Rectal smooth muscle tissue (tissue), 1 donor: ENCODE data around the gene TAS2R46.
"Not testable (repeated sequence)": the region's sequence is repeated elsewhere in the genome, so short reads cannot be mapped to it uniquely, and the experiment has no call there.

ENCODE experiments used
- H3K27ac ChIP-seq: one replicate; pipeline ENCODE4 v1.7.0; 2013; ENCODE audit warnings: low read depth, low read length, inconsistent platforms
- H3K27me3 ChIP-seq: one replicate; pipeline ENCODE4 v1.7.0; 2013; ENCODE audit warnings: low read length; ENCODE audit not compliant: control insufficient read depth, insufficient read depth
- H3K36me3 ChIP-seq: one replicate; pipeline ENCODE4 v1.7.0; 2013; ENCODE audit warnings: low read length; ENCODE audit not compliant: control insufficient read depth, insufficient read depth
- H3K4me1 ChIP-seq: one replicate; pipeline ENCODE4 v1.7.0; 2013; ENCODE audit warnings: low read length; ENCODE audit not compliant: control insufficient read depth, insufficient read depth
- H3K4me3 ChIP-seq: one replicate; pipeline ENCODE4 v1.7.0; 2013; ENCODE audit warnings: low read length
- H3K9ac ChIP-seq: one replicate; pipeline ENCODE4 v1.7.0; 2013; ENCODE audit warnings: low read length

TAS2R46 gene, protein sequence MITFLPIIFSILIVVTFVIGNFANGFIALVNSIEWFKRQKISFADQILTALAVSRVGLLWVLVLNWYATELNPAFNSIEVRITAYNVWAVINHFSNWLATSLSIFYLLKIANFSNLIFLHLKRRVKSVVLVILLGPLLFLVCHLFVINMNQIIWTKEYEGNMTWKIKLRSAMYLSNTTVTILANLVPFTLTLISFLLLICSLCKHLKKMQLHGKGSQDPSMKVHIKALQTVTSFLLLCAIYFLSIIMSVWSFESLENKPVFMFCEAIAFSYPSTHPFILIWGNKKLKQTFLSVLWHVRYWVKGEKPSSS

DNA sequence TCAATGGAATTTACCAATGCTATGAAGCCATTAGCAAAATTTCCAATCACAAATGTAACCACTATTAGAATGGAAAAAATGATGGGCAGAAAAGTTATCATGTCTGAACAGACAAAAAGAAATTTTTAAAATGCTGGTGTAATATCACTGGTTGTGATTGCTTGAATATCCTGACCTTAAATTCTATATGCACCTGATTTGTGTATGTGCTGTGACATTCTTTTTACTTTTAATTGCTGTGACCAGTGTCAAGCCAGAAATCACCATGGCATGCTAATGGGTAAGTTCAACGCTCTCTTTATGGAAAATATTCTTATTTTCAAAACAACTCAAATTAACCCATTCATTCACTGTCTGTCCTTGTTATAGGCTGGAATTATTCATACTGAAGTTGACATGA is at the start of gene TAS2R46:
Gene TAS2R46 (minus strand): TSS at position 101 of the 400 bp plus-strand sequence. CDS start 0 bp downstream, at position 101.
- H3K9ac ChIP-seq, H3K36me3 ChIP-seq, H3K27ac ChIP-seq, H3K27me3 ChIP-seq, H3K4me3 ChIP-seq, H3K4me1 ChIP-seq: not testable (repeated sequence)

DNA sequence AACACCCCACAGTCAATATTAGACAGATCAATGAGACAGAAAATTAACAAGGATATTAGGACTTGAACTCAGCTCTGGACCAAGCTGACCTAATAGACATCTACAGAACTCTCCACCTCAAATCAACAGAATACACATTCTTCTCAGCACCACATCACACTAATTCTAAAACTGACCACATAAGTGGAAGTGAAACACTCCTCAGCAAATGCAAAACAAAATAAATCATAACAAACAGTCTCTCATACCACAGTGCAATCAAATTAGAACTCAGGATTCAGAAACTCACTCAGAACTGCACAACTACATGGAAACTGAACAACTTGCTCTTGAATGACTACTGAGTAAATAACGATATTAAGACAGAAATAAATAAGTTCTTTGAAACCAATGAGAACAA is 49.1 kb upstream of the TAS2R46 start:
- not testable (repeated sequence) for H3K27me3 ChIP-seq, H3K4me3 ChIP-seq, H3K36me3 ChIP-seq, H3K27ac ChIP-seq, H3K4me1 ChIP-seq, H3K9ac ChIP-seq

DNA sequence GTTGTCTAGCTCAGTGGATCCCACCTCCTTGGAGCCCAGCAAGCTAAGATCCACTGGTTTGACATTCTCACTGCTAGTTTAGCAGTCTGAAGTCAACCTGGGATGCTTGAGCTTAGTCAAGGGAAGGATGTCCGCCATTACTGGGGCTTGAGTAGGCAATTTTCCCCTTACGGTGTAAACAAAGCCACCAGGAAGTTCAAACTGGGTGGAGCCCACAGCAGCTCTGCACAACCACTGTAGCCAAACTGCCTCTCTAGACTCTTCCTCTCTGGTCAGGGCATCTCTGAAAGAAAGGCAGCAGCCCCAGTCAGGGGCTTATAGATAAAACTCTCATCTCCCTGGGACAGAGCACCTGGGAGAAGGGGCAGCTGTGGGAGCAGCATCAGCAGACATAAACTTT is 46.8 kb upstream of the TAS2R46 start:
- no peak overlapping the region for H3K9ac ChIP-seq
- H3K27ac ChIP-seq: no peak overlapping the region
- peaks cover 2% of the 10 kb centered on the region for H3K36me3 ChIP-seq
- H3K4me1 ChIP-seq: no peaks in the 10 kb centered on the region
- no peaks in the 10 kb centered on the region for H3K27me3 ChIP-seq
- no peak overlapping the region for H3K4me3 ChIP-seq

DNA sequence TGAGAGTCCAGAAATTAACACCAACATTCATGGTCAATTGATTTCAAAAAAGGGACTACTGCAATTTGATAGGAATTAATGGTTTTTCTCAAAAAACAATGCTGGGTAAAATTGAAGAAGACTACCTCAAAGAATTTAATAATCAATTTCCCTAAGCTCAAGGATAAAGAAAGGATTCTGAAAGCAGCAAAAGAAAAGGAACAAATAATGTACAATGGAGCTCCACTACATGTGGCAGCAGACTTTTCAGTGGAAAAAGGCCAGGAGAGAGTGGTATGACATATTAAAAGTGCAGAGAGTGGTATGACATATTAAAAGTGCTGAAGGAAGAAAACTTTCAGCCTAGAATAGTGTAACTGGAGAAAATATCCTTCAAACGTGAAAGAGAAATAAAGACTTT is 45.6 kb upstream of the TAS2R46 start:
- Histone ChIP-seq H3K27me3 (no peaks in the 10 kb centered on the region), H3K36me3 (peaks cover 2% of the 10 kb centered on the region), H3K27ac (no peak overlapping the region), H3K9ac (no peak overlapping the region), H3K4me1 (no peaks in the 10 kb centered on the region), H3K4me3 (no peak overlapping the region)

DNA sequence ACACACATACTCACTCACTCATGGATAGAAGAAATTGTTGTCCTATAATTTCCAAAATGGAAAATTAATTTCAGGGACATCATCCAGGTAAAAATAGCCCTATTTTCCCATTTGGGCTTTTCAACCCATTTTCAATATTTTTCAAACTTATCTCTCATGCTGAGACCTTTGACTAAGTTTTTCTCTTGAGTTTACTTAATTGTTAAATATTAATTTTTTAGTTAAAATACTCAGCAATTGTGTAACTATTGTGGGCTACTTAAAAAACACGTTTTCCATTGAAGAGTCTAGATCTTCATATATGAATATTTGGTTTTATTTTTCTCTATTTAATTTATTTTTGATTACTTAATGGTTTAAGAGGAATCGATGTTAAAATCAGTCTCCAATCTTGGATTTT is 44.2 kb upstream of the TAS2R46 start:
- no peak overlapping the region for H3K27ac ChIP-seq
- no peak overlapping the region for H3K9ac ChIP-seq
- no peak overlapping the region for H3K4me3 ChIP-seq
- H3K36me3 ChIP-seq: peaks cover 2% of the 10 kb centered on the region
- H3K27me3 ChIP-seq: no peaks in the 10 kb centered on the region
- H3K4me1 ChIP-seq: no peaks in the 10 kb centered on the region

DNA sequence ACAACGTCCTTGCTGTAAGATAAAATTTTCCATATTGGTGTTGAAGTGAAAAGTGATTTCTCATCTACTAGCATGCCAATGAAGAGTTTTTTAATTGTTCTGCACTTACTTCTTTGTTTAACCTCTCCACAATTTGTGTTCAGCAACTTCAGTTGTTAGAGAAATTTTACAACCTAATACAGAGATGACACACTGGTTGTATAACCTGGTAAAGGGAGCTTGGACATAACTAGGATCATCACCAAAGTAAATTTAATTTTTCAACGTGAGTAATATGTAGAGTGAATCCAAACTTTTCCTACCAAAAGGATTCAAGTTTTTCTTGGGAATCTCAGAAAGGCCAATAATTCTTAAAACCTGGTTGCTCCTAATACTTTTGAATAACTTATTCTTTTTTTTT is 43.5 kb upstream of the TAS2R46 start:
- Histone ChIP-seq H3K9ac (no peak overlapping the region), H3K4me1 (no peaks in the 10 kb centered on the region), H3K4me3 (no peak overlapping the region), H3K36me3 (peaks cover 2% of the 10 kb centered on the region), H3K27me3 (no peaks in the 10 kb centered on the region), H3K27ac (no peak overlapping the region)

DNA sequence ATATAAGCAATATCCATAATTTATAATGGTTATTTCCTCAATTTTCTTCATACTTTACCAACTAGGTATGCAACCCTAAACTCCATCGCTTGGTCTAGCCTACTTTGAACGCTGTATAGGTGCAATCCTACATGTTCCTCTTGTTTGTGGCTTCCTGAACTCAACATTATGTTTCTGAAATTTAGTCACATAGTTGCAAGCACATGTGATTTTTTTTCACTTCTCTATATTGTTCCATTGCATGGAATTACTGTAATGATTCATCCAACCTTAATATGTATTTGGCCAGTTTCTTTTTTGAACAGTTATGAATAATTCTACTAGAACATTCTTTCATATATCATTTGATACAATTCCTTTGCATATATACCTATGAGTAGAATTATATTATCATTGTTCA is 32.8 kb upstream of the TAS2R46 start:
- not testable (repeated sequence) for H3K9ac ChIP-seq, H3K4me3 ChIP-seq, H3K27me3 ChIP-seq, H3K4me1 ChIP-seq, H3K36me3 ChIP-seq, H3K27ac ChIP-seq

DNA sequence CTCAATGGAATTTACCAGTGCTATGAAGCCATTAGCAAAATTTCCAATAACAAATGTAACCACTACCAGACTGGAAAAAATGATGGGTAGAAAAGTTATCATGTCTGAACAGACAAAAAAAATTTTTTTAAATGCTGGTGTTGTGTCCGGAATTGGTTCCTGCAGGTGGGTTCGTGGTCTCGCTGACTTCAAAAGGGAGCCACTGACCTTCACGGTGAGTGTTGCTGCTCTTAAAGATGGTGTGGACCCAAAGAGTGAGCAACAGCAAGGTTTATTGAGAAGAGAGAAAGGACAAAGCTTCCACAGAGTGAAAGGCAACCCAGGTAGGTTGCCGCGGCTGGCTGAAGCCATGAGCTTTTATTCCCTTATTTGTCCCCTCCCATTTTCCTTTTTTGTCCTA is 30.0 kb upstream of the TAS2R46 start, which contains the start of gene TAS2R43:
Gene TAS2R43 (minus strand): TSS at position 186 of the 400 bp plus-strand sequence. CDS start 84 bp downstream, at position 102.
- H3K27me3 ChIP-seq: no peaks in the 10 kb centered on the region
- no peaks in the 10 kb centered on the region for H3K4me1 ChIP-seq
- no peak within 1 kb of the TSS for H3K4me3 ChIP-seq
- H3K27ac ChIP-seq: no peak within 1 kb of the TSS
- H3K9ac ChIP-seq: no peak within 1 kb of the TSS
- no peaks in the 10 kb centered on the region for H3K36me3 ChIP-seq

DNA sequence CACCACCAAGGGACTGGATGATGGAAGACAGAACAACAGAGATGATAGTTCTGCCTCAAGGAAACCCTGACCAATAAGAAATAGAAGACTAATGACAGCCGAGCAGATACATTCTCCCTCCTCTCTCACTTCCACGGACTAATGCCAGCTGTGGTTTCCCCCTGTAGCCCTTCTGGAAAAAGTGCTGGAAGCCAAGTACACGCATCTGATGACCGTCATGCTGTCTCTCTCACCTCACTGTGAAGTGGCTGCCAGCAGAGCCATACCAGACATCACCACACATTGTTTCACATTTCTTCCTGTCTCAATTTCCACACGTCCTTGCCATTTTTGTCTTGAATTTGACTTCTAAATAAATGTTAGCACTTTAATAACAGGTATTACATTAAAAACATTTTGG is 27.2 kb upstream of the TAS2R46 start:
- Histone ChIP-seq H3K9ac (no peak overlapping the region), H3K4me1 (no peaks in the 10 kb centered on the region), H3K27me3 (no peaks in the 10 kb centered on the region), H3K4me3 (no peak overlapping the region), H3K27ac (no peak overlapping the region), H3K36me3 (no peaks in the 10 kb centered on the region)

DNA sequence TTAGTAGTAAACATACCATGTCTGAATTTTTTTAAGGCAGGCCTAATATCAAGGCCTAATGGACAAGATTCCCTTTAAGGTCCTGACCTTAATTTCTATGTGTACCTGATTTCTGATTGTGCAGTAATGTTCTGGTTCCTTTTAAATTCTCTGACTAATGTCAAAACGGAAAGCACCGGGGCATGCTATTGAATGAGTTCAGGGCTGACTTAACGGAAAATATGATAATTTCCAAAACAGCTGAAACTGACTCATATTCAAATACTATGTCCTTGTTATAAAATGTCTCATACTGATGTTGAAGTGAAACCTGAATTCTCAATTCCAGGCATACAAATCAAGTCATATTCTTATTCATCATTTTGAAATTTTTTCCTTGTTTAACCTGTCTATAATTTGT is 23.3 kb upstream of the TAS2R46 start:
- Histone ChIP-seq H3K4me1 (no peaks in the 10 kb centered on the region), H3K9ac (no peak overlapping the region), H3K36me3 (no peaks in the 10 kb centered on the region), H3K4me3 (no peak overlapping the region), H3K27ac (no peak overlapping the region), H3K27me3 (no peaks in the 10 kb centered on the region)

DNA sequence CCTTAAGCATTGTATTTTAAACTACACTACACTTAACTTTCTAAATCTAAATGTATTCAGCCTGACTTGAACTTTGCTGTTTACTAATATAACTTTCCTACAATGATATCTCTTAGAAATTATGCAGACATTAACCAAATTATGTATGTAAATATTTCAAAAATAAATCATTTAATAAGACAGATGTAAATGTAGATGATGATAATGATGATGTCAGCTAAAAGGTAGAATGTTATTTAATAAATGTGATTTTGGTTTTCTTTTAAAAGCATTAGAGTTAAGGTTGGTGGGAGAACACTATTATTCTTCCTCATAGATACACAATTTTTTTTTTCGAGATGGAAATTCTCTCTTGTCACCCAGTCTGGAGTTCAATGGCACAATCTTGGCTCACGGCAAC is 19.9 kb upstream of the TAS2R46 start:
- Histone ChIP-seq H3K36me3 (no peaks in the 10 kb centered on the region), H3K27ac (no peak overlapping the region), H3K4me1 (no peaks in the 10 kb centered on the region), H3K9ac (no peak overlapping the region), H3K4me3 (no peak overlapping the region), H3K27me3 (no peaks in the 10 kb centered on the region)

DNA sequence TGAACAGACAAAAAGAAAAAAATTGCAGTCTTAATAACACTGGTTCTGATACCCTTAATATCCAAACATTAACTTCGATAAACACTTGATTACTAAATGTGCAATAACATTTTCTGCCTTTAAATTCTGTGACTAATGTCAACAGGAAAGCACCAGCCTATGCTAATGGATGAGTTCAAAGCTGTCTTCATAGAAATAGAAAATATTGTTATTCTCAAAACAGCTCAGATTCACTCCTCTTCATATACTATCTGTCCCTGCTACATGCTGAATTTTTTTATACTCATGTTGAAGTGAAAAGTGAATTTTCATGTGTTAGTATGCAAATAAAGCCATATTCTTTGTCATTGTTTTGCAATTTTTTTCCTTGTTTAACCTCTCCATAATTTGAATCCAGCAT is 16.2 kb upstream of the TAS2R46 start:
- H3K4me3 ChIP-seq: no peak overlapping the region
- no peaks in the 10 kb centered on the region for H3K4me1 ChIP-seq
- H3K9ac ChIP-seq: no peak overlapping the region
- H3K27me3 ChIP-seq: no peaks in the 10 kb centered on the region
- H3K36me3 ChIP-seq: no peaks in the 10 kb centered on the region
- H3K27ac ChIP-seq: no peak overlapping the region

DNA sequence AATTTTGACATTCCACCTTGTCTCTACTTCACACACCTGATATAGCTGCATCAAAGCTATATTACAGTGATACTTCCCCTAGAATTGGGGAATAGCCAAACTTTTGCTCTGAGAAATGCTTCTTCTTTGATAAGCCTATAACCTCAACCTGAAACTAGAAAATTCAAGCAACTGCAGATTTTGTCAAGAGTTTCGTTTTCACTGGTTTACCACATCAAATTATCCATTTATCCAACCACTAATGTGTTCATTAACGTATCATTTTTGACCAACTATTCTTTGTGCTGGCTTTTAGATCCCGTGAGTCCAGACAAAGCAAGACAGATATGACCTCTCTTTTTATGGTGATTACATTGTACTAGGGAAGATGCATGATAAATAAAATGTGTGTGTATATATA is 13.5 kb upstream of the TAS2R46 start:
- Histone ChIP-seq H3K9ac (no peak overlapping the region), H3K4me1 (no peaks in the 10 kb centered on the region), H3K36me3 (no peaks in the 10 kb centered on the region), H3K27me3 (no peaks in the 10 kb centered on the region), H3K27ac (no peak overlapping the region), H3K4me3 (no peak overlapping the region)
